ENCODE measurements around the gene KCNQ1. TPM values are rescaled to one million over a fixed set of nuclear protein-coding genes. Genes with fewer than 3 reads are reported as not detected.

Gene KCNQ1
- total and polyA plus RNA-seq, 9 of the 15 experiments (the other 6 are each of a cell fraction or from before 2014, with no cell fraction given) = 0.44 TPM; not detected in 8

DNA sequence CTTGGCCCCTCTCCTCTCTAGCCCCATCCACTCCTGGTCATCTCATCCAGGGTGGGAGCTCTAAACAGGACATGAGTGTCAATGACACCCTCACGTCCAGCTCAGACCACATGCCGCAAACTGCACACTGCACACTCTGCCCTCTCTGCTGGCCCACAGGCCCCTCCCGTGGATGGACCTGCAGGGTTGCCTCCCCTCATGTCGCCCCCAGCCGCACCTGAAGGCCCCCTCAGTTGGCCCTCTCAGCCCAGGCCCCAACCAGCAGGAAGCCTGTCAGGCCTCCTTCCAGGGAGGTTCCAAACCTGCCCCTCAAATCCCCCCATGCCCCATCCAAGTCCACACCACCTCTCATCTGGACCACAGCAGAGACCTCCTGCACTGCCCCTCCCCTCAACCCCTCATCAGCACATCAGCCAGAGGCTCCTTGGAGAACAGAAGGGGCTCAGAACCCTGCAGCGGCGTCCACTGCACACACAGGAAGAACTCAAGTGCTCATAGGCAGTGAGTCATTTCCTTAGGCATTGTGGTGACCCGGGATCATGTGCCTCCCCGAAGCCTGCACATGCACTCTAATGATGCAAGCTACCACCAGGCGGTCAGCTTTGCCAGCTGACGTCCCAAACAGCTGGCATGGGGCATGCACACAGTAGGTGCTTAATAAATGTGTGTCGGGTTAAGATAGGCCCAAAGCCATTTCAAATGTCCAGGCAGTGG lies 453.7 kb downstream of the KCNQ1 start (continued):
- TF ChIP-seq, protein P1, sequence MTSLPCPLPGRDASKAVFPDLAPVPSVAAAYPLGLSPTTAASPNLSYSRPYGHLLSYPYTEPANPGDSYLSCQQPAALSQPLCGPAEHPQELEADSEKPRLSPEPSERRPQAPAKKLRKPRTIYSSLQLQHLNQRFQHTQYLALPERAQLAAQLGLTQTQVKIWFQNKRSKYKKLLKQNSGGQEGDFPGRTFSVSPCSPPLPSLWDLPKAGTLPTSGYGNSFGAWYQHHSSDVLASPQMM (CRISPR knock-in tag; IDR thresholded peaks at IDR 0.05) = no peak
- TF ChIP-seq, protein P2, sequence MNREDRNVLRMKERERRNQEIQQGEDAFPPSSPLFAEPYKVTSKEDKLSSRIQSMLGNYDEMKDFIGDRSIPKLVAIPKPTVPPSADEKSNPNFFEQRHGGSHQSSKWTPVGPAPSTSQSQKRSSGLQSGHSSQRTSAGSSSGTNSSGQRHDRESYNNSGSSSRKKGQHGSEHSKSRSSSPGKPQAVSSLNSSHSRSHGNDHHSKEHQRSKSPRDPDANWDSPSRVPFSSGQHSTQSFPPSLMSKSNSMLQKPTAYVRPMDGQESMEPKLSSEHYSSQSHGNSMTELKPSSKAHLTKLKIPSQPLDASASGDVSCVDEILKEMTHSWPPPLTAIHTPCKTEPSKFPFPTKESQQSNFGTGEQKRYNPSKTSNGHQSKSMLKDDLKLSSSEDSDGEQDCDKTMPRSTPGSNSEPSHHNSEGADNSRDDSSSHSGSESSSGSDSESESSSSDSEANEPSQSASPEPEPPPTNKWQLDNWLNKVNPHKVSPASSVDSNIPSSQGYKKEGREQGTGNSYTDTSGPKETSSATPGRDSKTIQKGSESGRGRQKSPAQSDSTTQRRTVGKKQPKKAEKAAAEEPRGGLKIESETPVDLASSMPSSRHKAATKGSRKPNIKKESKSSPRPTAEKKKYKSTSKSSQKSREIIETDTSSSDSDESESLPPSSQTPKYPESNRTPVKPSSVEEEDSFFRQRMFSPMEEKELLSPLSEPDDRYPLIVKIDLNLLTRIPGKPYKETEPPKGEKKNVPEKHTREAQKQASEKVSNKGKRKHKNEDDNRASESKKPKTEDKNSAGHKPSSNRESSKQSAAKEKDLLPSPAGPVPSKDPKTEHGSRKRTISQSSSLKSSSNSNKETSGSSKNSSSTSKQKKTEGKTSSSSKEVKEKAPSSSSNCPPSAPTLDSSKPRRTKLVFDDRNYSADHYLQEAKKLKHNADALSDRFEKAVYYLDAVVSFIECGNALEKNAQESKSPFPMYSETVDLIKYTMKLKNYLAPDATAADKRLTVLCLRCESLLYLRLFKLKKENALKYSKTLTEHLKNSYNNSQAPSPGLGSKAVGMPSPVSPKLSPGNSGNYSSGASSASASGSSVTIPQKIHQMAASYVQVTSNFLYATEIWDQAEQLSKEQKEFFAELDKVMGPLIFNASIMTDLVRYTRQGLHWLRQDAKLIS (CRISPR knock-in tag; IDR thresholded peaks at IDR 0.05) = no peak
- no peak for TF ChIP-seq NFRKB (IDR thresholded peaks at IDR 0.05; ENCODE audit: low read depth)
- no peak for TF ChIP-seq SMAD1 (IDR thresholded peaks at IDR 0.05; ENCODE audit: low read depth, low read length, partially characterized antibody)
- TF ChIP-seq PHF21A (IDR thresholded peaks at IDR 0.05; ENCODE audit: borderline replicate concordance, low read depth) = no peak
- no peak for TF ChIP-seq HOXB6 (CRISPR knock-in tag; IDR thresholded peaks at IDR 0.05; ENCODE audit: borderline replicate concordance)
- TF ChIP-seq CXXC5 (CRISPR knock-in tag; IDR thresholded peaks at IDR 0.05) = peak; percentile 60
- TF ChIP-seq HSF4 (CRISPR knock-in tag; IDR thresholded peaks at IDR 0.05; ENCODE audit: borderline replicate concordance) = no peak
- no peak for TF ChIP-seq NFE2 (IDR thresholded peaks at IDR 0.05; ENCODE audit: low read depth)
- TF ChIP-seq CBFA2T2 (conservative IDR thresholded peaks at IDR 0.05) = no peak
- no peak; the same call in 1 of the 2 replicates for TF ChIP-seq JUNB (CRISPR knock-in tag; conservative IDR thresholded peaks at IDR 0.05)
- TF ChIP-seq KLF13 (tag; IDR thresholded peaks at IDR 0.05; ENCODE audit: borderline replicate concordance, low read depth) = no peak
- no peak for TF ChIP-seq ZNF695 (CRISPR knock-in tag; IDR thresholded peaks at IDR 0.05)
- TF ChIP-seq TSC22D4 (tag; IDR thresholded peaks at IDR 0.05) = no peak
- no peak for TF ChIP-seq POLR2H (tag; IDR thresholded peaks at IDR 0.05; ENCODE audit: low read depth)
- 0 out of 2 replicates have a peak, but pooled peaks have one; percentile 19 for TF ChIP-seq E2F3 (CRISPR knock-in tag; IDR thresholded peaks at IDR 0.05)
- TF ChIP-seq TCFL5 (CRISPR knock-in tag; conservative IDR thresholded peaks at IDR 0.05) = peak; percentile 53; the same call in 1 of the 2 replicates
- no peak for TF ChIP-seq ZNF696 (CRISPR knock-in tag; conservative IDR thresholded peaks at IDR 0.05)
- peak in 1 of 2 experiments; percentile 76; a peak in 1 of 4 replicates for TF ChIP-seq FOXA3 (CRISPR knock-in tag; conservative IDR thresholded peaks at IDR 0.05 in 1 of 2, IDR thresholded peaks at IDR 0.05 in 1 of 2)
- peak; percentile 44; the same call in 1 of the 2 replicates for TF ChIP-seq ATF7 (IDR thresholded peaks at IDR 0.05)
- TF ChIP-seq KLF10 (CRISPR knock-in tag; IDR thresholded peaks at IDR 0.05) = no peak
